Hepatocyte (in vitro differentiated cells): ENCODE results near the gene TECPR1. TPM values are rescaled to one million over a fixed set of nuclear protein-coding genes. Genes with fewer than 3 reads are reported as not detected.

Experiments used
- DNase-seq: peaks from one replicate; pipeline ENCODE4 v3.0.0-alpha.2; 2016; ENCODE audit warnings: low spot score
- H2AFZ ChIP-seq: fragments of 200-600 bp; sonication (generic); 2 replicates; pipeline ENCODE4 v1.6.0; 2016; ENCODE audit warnings: antibody characterized with exemption, mild to moderate bottlenecking
- H3K27ac ChIP-seq: fragments of 200-600 bp; sonication (generic); 2 replicates; pipeline ENCODE4 v1.5.1; 2016; ENCODE audit warnings: mild to moderate bottlenecking
- H3K27me3 ChIP-seq: fragments of 200-600 bp; sonication (generic); 2 replicates; pipeline ENCODE4 v1.6.1; 2016
- H3K36me3 ChIP-seq: fragments of 200-600 bp; sonication (generic); replicated peaks from 2 replicates; pipeline ENCODE4 v1.5.1; 2016; ENCODE audit warnings: low read depth; ENCODE audit not compliant: insufficient read depth
- H3K4me1 ChIP-seq: fragments of 200-600 bp; sonication (generic); 2 replicates; pipeline ENCODE4 v1.5.1; 2016; ENCODE audit warnings: mild to moderate bottlenecking, moderate library complexity; ENCODE audit not compliant: insufficient read depth
- H3K4me2 ChIP-seq: fragments of 200-600 bp; sonication (generic); 2 replicates; pipeline ENCODE4 v1.6.0; 2016
- H3K4me3 ChIP-seq: fragments of 200-600 bp; sonication (generic); 2 replicates; pipeline ENCODE4 v1.5.1; 2016; ENCODE audit warnings: mild to moderate bottlenecking
- H3K79me2 ChIP-seq: fragments of 200-600 bp; sonication (generic); 2 replicates; pipeline ENCODE4 v1.6.0; 2017; ENCODE audit warnings: mild to moderate bottlenecking
- H3K9me2 ChIP-seq: fragments of 200-600 bp; sonication (generic); replicated peaks from 2 replicates; pipeline ENCODE4 v1.6.0; 2017; ENCODE audit warnings: mild to moderate bottlenecking; ENCODE audit not compliant: insufficient read depth
- H3K9me3 ChIP-seq: fragments of 200-600 bp; sonication (generic); 2 replicates; pipeline ENCODE4 v1.5.1; 2016; ENCODE audit warnings: low read depth, mild to moderate bottlenecking
- H4K20me1 ChIP-seq: fragments of 200-600 bp; sonication (generic); 2 replicates; pipeline ENCODE4 v1.6.0; 2016; ENCODE audit warnings: mild to moderate bottlenecking; ENCODE audit not compliant: insufficient read depth, poor library complexity, severe bottlenecking
- CTCF ChIP-seq: fragments of 200-600 bp; sonication (generic); IDR thresholded peaks from 2 replicates; pipeline ENCODE4 v1.5.1; 2016; ENCODE audit warnings: antibody characterized with exemption, mild to moderate bottlenecking; ENCODE audit not compliant: poor library complexity
- EZH2 ChIP-seq: fragments of 200-600 bp; sonication (generic); IDR thresholded peaks from 2 replicates; pipeline ENCODE4 v1.6.1; 2016; ENCODE audit warnings: antibody characterized with exemption, mild to moderate bottlenecking, borderline replicate concordance
- EZH2phosphoT487 ChIP-seq: fragments of 200-600 bp; sonication (generic); IDR thresholded peaks from one replicate; pipeline ENCODE4 v1.6.1; 2018; ENCODE audit warnings: antibody characterized with exemption, mild to moderate bottlenecking, low read depth, moderate library complexity; ENCODE audit not compliant: unreplicated experiment, severe bottlenecking
- WGBS: methylation state at CpG from one replicate; pipeline ENCODE4 v1.1.6; 2016; ENCODE audit warnings: low lambda C conversion rate; ENCODE audit errors: missing lambda C conversion rate; 5-methylcytosine and 5-hydroxymethylcytosine counted together
- polyA plus RNA-seq: library from polyadenylated mRNA; unstranded; fragments of >200 nt; fragmentation: Nextera tagmentation; extraction: Ambion mirVana; gene quantifications from 2 replicates; pipeline ENCODE4 v1.2.1, GENCODE V29; 2016
- total RNA-seq: library from RNA; depleted of rRNA; stranded (reverse); fragments of >200 nt; gene quantifications from 2 replicates; pipeline ENCODE4 v1.2.3, GENCODE V29; 2014

Gene TECPR1
- total and polyA plus RNA-seq, 2 experiments from 2014 or later, result 9.8 to 10.7 TPM

GRCh38 chr7:98296833-98297232, 44.8 kb upstream of the TECPR1 start:
- H2AFZ ChIP-seq, result no peak overlapping the region
- no peak for TF ChIP-seq EZH2phosphoT487
- TF ChIP-seq EZH2, result no peak
- TF ChIP-seq CTCF, result no peak
- H3K27ac ChIP-seq, result no peak overlapping the region
- 79% methylated on average over 12 of the region's 12 CpGs for WGBS
- H3K4me1 ChIP-seq, result peaks cover 3% of the 10 kb centered on the region
- H3K36me3 ChIP-seq, result no peaks in the 10 kb centered on the region
- DNase-seq, result no peak
- H3K27me3 ChIP-seq, result no peaks in the 10 kb centered on the region
- no peak overlapping the region for H3K4me3 ChIP-seq
- no peaks in the 10 kb centered on the region for H3K9me3 ChIP-seq
- H3K79me2 ChIP-seq, result peaks cover 3% of the 10 kb centered on the region
- no peaks in the 10 kb centered on the region for H3K9me2 ChIP-seq
- H3K4me2 ChIP-seq, result no peak overlapping the region
- H4K20me1 ChIP-seq, result peaks cover 23% of the 10 kb centered on the region

GRCh38 chr7:98295467-98296192, 43.6 kb upstream of the TECPR1 start:
- Histone ChIP-seq H3K9me3 (no peaks in the 10 kb centered on the region), H3K4me2 (no peak overlapping the region), H4K20me1 (peaks cover 32% of the 10 kb centered on the region), H3K4me3 (no peak overlapping the region), H2AFZ (no peak overlapping the region), H3K27me3 (no peaks in the 10 kb centered on the region), H3K27ac (no peak overlapping the region), H3K4me1 (peaks cover 3% of the 10 kb centered on the region), H3K36me3 (no peaks in the 10 kb centered on the region), H3K79me2 (peaks cover 3% of the 10 kb centered on the region), H3K9me2 (no peaks in the 10 kb centered on the region)
- no peak for DNase-seq
- TF ChIP-seq EZH2phosphoT487 (no peak), EZH2 (no peak), CTCF (no peak)
- 87% methylated on average over 19 of the region's 19 CpGs for WGBS

- H3K27me3 ChIP-seq, result no peaks in the 10 kb centered on the region
- H4K20me1 ChIP-seq, result peaks cover 37% of the 10 kb centered on the region
- H3K9me3 ChIP-seq, result no peaks in the 10 kb centered on the region
- no peak overlapping the region for H3K4me2 ChIP-seq
- TF ChIP-seq EZH2 (no peak), CTCF (peak; percentile 79), EZH2phosphoT487 (no peak)
- H3K36me3 ChIP-seq, result no peaks in the 10 kb centered on the region
- peak; percentile 84 for DNase-seq
- H3K4me3 ChIP-seq, result no peak overlapping the region
- no peak overlapping the region for H2AFZ ChIP-seq
- H3K4me1 ChIP-seq, result peaks cover 3% of the 10 kb centered on the region
- peaks cover 6% of the 10 kb centered on the region for H3K79me2 ChIP-seq
- no peaks in the 10 kb centered on the region for H3K9me2 ChIP-seq
- WGBS, result 27% methylated on average over 12 of the region's 14 CpGs
- H3K27ac ChIP-seq, result no peak overlapping the region
Observed at GRCh38 chr7:98294798-98295382, 42.9 kb upstream of the TECPR1 start.
